ENCODE data around the gene FLRT1. TPM values are rescaled to one million over a fixed set of nuclear protein-coding genes. Genes with fewer than 3 reads are reported as not detected.

FLRT1 gene
- total and polyA plus RNA-seq, 4 donors = 0.02 to 0.32 (median 0.05) TPM; not detected in 1

- no peak for TF ChIP-seq HNF4A (conservative IDR thresholded peaks at IDR 0.05)
- no peak for TF ChIP-seq CTCF (IDR thresholded peaks at IDR 0.05; ENCODE audit: low read depth, low read length, missing input control)
- TF ChIP-seq GABPA (IDR thresholded peaks at IDR 0.05 in 1 of 2, conservative IDR thresholded peaks at IDR 0.05 in 1 of 2) = no peak
- no peak for TF ChIP-seq JUND (IDR thresholded peaks at IDR 0.05)
- Histone ChIP-seq H3K36me3 (ENCODE audit: control insufficient read depth in 4 of 4, insufficient read depth in 3 of 4, low read depth in 1 of 4, low read length in 3 of 4) (no peaks in the 10 kb centered on the region), H3K27me3 (ENCODE audit: control insufficient read depth in 4 of 4, insufficient read depth in 4 of 4, low read length in 3 of 4) (no peaks in the 10 kb centered on the region), H3K27ac (ENCODE audit: low read depth in 1 of 2, low read length in 2 of 2) (no peak overlapping the region), H3K4me1 (ENCODE audit: control insufficient read depth in 4 of 4, insufficient read depth in 4 of 4, low read length in 3 of 4) (no peaks in the 10 kb centered on the region), H3K9ac (ENCODE audit: low read depth in 1 of 2, low read length in 2 of 2) (no peak overlapping the region), H3K4me3 (ENCODE audit: low read depth in 1 of 3, low read length in 3 of 3) (no peak overlapping the region), H3K9me3 (ENCODE audit: control insufficient read depth in 4 of 4, low read length in 3 of 4) (no peaks in the 10 kb centered on the region)
- DNase-seq (ENCODE audit: low spot score) = no peak
- 93% methylated on average over 15 of the region's 15 CpGs for WGBS
Measured at GRCh38 chr11:64053699-64054098, 18.0 kb downstream of the FLRT1 start.

GRCh38 chr11:64055077-64055476 is 19.3 kb downstream of the FLRT1 start:
- H3K9ac ChIP-seq (ENCODE audit: low read depth in 1 of 2, low read length in 2 of 2) = no peak overlapping the region
- H3K36me3 ChIP-seq (ENCODE audit: control insufficient read depth in 4 of 4, insufficient read depth in 3 of 4, low read depth in 1 of 4, low read length in 3 of 4) = no peaks in the 10 kb centered on the region
- no peaks in the 10 kb centered on the region for H3K27me3 ChIP-seq (ENCODE audit: control insufficient read depth in 4 of 4, insufficient read depth in 4 of 4, low read length in 3 of 4)
- H3K4me3 ChIP-seq (ENCODE audit: low read depth in 1 of 3, low read length in 3 of 3) = no peak overlapping the region
- 85% methylated on average over 8 of the region's 8 CpGs for WGBS
- TF ChIP-seq EGR1 (IDR thresholded peaks at IDR 0.05; ENCODE audit: low read depth in 2 of 2) (no peak), ZBTB33 (IDR thresholded peaks at IDR 0.05) (no peak), RAD21 (IDR thresholded peaks at IDR 0.05) (no peak), YY1 (IDR thresholded peaks at IDR 0.05) (no peak), RXRA (IDR thresholded peaks at IDR 0.05) (no peak), NR2F2 (IDR thresholded peaks at IDR 0.05) (no peak), ATF3 (IDR thresholded peaks at IDR 0.05) (no peak), HNF4A (conservative IDR thresholded peaks at IDR 0.05) (no peak)
- H3K27ac ChIP-seq (ENCODE audit: low read depth in 1 of 2, low read length in 2 of 2) = no peak overlapping the region
- DNase-seq (ENCODE audit: low spot score) = no peak
- no peaks in the 10 kb centered on the region for H3K9me3 ChIP-seq (ENCODE audit: control insufficient read depth in 4 of 4, low read length in 3 of 4)
- no peaks in the 10 kb centered on the region for H3K4me1 ChIP-seq (ENCODE audit: control insufficient read depth in 4 of 4, insufficient read depth in 4 of 4, low read length in 3 of 4)

GRCh38 chr11:64056213-64056785 is 20.6 kb downstream of the FLRT1 start:
- no peak for DNase-seq (ENCODE audit: low spot score)
- H3K27ac ChIP-seq (ENCODE audit: low read depth in 1 of 2, low read length in 2 of 2) = no peak overlapping the region
- TF ChIP-seq SP1 (IDR thresholded peaks at IDR 0.05) (no peak), CTCF (IDR thresholded peaks at IDR 0.05; ENCODE audit: low read depth, low read length, missing input control) (no peak), REST (IDR thresholded peaks at IDR 0.05) (no peak), RAD21 (IDR thresholded peaks at IDR 0.05) (no peak), MAX (IDR thresholded peaks at IDR 0.05) (no peak), EGR1 (IDR thresholded peaks at IDR 0.05; ENCODE audit: low read depth in 2 of 2) (no peak), ZBTB33 (IDR thresholded peaks at IDR 0.05) (no peak), YY1 (IDR thresholded peaks at IDR 0.05) (no peak)

More at GRCh38 chr11:64056213-64056785, 20.6 kb downstream of the FLRT1 start:
- peaks cover 0 to 4% (median 2%) of the 10 kb centered on the region in 4 donors for H3K4me1 ChIP-seq (ENCODE audit: control insufficient read depth in 4 of 4, insufficient read depth in 4 of 4, low read length in 3 of 4)
- H3K27me3 ChIP-seq (ENCODE audit: control insufficient read depth in 4 of 4, insufficient read depth in 4 of 4, low read length in 3 of 4) = no peaks in the 10 kb centered on the region
- H3K9ac ChIP-seq (ENCODE audit: low read depth in 1 of 2, low read length in 2 of 2) = no peak overlapping the region
- 94% methylated on average over 15 of the region's 15 CpGs for WGBS
- no peaks in the 10 kb centered on the region for H3K9me3 ChIP-seq (ENCODE audit: control insufficient read depth in 4 of 4, low read length in 3 of 4)
- no peak overlapping the region for H3K4me3 ChIP-seq (ENCODE audit: low read depth in 1 of 3, low read length in 3 of 3)
- no peaks in the 10 kb centered on the region for H3K36me3 ChIP-seq (ENCODE audit: control insufficient read depth in 4 of 4, insufficient read depth in 3 of 4, low read depth in 1 of 4, low read length in 3 of 4)
